HS-27A (cell line): ENCODE data around the gene SLFN12L.
"Not testable (repeated sequence)": the region's sequence is repeated elsewhere in the genome, so short reads cannot be mapped to it uniquely, and the experiment has no call there.

Experiments used
- DNase-seq: peaks from one replicate; pipeline ENCODE4 v3.0.0-alpha.2; 2012; ENCODE audit warnings: low read depth, missing footprints

SLFN12L gene

DNA sequence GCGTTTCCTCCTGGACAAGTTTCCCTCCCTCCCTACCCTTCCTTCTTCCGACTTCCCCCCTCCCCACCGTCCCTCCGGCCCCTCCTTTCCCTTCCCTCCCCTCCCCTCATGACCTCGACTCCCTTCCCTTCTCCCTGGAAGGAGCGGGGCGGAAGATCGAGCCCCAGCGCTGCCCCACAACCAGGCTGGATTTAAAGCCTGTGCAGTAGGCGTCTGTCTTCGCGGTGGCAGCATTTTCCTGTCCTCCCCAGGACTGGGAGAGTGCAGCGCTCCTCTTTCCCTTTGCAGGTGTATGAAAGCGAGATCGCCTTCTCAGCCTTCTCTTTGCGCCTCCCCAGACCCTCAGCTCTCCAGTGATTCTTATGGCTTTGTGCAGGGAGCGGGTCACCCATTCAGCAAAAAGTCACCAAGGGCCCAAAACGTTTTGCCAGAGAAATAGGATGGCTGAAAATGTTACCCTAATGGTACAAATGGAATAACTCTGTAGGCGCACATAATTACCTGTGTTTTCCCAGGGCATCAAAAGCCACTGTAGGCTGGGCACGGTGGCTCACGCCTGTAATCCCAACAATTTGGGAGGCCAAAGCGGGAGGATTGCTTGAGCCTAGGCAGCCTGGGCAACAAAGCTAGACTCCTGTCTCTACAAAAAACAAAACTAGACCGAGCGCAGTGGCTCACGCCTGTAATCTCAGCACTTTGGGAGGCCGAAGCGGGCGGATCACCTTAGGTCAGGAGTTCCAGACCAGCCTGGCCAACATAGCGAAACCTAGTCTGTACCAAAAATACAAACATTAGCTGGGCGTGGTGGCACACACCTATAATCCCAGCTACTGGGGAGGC lies 40.8 kb downstream of the SLFN12L start:
- DNase-seq, result no peak

DNA sequence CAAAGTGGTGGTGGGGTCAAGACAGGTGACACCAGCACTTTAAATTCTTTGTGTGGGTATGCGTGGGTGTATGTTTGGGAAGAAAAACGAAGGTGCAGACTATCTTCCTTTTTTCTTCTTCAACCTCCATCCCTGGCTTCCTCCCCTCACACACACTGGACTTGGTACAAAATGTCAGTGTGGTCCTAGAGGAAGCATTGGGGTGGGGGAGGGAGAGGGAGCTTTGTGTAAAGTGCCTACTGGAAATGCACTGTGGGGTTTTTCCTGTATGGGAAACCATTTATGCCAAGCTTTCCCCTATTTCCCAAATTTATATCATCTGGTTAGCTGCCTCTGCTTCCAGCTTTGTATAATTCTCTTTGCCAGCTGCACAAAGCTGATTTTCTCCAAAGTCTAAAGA lies 44.4 kb downstream of the SLFN12L start:
- no peak for DNase-seq

DNA sequence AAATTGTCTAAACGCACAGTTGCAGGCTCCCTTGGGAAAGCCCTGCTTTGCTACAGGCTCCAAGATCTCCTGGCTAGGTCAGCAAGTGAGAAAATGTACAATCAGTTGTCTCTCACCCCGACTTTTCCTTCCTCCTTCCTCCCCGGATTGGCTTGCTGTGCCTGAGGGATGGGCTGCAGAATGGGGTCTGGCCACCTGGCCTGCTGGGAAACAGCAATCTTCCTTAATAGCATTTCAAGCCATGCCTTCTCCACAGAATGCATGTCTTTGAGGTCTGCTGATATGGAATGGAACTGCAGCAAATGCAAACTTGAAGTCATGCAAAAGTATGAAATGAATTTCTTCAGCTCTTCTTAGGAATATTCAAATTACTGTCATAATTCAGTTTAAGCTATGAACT lies 46.1 kb downstream of the SLFN12L start:
- DNase-seq, result no peak

GRCh38 chr17:35489944-35490343 lies 47.5 kb downstream of the SLFN12L start:
- DNase-seq, result no peak

GRCh38 chr17:35488991-35489390 lies 48.5 kb downstream of the SLFN12L start:
- DNase-seq, result no peak

DNA sequence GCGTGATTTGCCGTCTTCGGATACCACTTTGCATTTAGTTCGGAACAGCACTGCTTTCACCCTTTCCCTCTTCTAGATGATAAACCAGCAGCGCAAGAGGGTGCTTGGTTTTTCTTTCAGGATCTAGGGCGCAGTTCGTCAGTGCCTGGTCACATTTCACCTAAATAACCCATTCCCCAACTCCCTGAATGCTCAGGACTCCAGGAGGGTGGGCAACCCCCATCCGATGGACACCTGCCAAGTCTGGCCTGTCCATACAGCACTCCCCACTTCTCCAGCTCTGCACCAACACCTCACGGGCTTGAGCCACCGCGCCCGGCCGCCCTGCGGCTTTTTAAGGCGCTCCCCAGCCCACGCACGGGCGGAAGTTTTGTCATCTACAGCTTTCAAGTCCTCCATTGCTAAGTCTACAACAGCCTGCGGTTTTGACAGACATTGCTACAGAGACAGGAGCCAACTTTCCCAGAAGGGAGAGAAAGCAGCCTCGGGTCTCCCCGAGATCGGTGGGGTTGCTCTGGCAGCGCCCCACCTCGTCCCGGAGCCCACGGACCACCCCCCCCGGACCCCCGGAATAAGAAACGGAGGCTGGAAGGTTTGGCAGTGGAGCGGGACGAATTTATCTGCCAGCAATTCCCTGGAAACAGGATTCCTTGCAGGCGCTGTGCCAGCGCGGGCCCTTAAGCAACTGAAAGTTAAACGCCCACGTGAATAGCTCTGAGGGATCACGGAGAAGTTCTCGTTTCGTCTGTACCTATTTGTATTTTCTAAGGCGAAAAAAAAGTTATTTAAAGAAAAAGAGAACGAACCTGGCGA lies 50.4 kb downstream of the SLFN12L start:
- no peak for DNase-seq

- no peak for DNase-seq
These were observed 58.2 kb downstream of the SLFN12L start for GRCh38 chr17:35479271-35479670.

DNA sequence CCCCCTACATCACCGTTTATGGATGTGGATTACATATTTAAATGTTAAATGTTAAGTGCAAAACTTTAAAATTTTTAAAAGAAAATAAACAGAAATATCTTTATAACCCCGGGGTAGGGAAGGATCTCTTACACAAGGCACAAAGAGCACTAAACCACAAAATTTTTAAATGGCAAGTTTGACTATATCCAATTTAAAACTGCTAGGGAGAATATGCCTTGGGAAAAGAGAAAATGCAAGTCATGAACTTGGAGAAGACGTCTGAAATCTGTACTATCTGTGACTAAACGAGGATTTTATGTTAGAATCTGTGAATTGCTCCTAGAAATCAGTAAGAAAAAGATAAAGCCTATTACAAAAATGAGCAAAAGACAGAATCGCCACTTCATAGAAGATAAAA lies 60.2 kb downstream of the SLFN12L start:
- DNase-seq, result no peak

GRCh38 chr17:35476283-35476820 lies 61.1 kb downstream of the SLFN12L start:
- no peak for DNase-seq

GRCh38 chr17:35468475-35468874 lies 69.0 kb downstream of the SLFN12L start:
- DNase-seq, result no peak

GRCh38 chr17:35467824-35468223 lies 69.7 kb downstream of the SLFN12L start:
- no peak for DNase-seq

GRCh38 chr17:35460354-35460851 lies 77.1 kb downstream of the SLFN12L start:
- DNase-seq, result no peak

- not testable (repeated sequence) for DNase-seq
These were observed 83.4 kb downstream of the SLFN12L start for GRCh38 chr17:35454035-35454434.

- no peak for DNase-seq
These were observed 84.3 kb downstream of the SLFN12L start for GRCh38 chr17:35453171-35453570.

- no peak for DNase-seq
These were observed 88.0 kb downstream of the SLFN12L start for GRCh38 chr17:35449371-35449931.

GRCh38 chr17:35448899-35449227 lies 88.6 kb downstream of the SLFN12L start:
- DNase-seq, result no peak

GRCh38 chr17:35448214-35448898 lies 89.1 kb downstream of the SLFN12L start, which contains the start of gene SLFN13:
TSS of gene SLFN13 (minus strand) at chr17:35448766. CDS start at chr17:35445680, 3,086 bp downstream.
- DNase-seq, result no peak

GRCh38 chr17:35447499-35447898 lies 90.0 kb downstream of the SLFN12L start:
- DNase-seq, result no peak

DNA sequence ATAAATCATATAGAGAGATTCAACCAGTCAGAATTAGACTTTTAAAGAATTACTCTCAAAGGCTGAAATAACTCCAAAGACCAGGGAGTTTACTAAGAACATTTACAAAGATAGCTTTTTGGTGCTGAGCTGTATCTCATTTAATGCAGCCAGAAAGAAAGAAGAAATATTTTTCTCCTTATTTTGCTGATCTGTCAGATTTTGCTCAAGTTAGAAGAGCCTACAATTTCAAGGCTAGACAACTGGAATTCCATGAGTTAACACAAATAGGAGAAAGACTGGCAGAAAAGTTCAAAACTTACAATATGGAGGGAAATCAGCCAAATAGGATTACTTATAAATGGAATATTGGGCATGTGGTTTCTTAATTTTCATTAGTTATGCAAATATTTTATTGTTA lies 99.0 kb downstream of the SLFN12L start:
- DNase-seq, result no peak

GRCh38 chr17:35433075-35433894 lies 104.2 kb downstream of the SLFN12L start:
- DNase-seq, result peak; percentile 93
